ENCODE data around the gene DDOST. TPM values are rescaled to one million over a fixed set of nuclear protein-coding genes. Genes with fewer than 3 reads are reported as not detected.

Gene DDOST
- total RNA-seq, 2 donors from 2014 or later, result 76.8 to 114 TPM

GRCh38 chr1:20666804-20667203 lies 5.6 kb upstream of the DDOST start:
- WGBS, 2 donors, result 94 to 100% methylated on average over 1 of the region's 1 CpG
- DNase-seq (no peak), ATAC-seq (no peak)
- no peak overlapping the region for H3K27ac ChIP-seq
- TF ChIP-seq CTCF (IDR thresholded peaks at IDR 0.05) (no peak), POLR2A (IDR thresholded peaks at IDR 0.05) (no peak)
- intact Hi-C loops (cut with DNase I), result no loop called here
- no peaks in the 10 kb centered on the region for H3K9me3 ChIP-seq
- no peaks in the 10 kb centered on the region for H3K27me3 ChIP-seq
- H3K4me3 ChIP-seq, result no peak overlapping the region
- H3K36me3 ChIP-seq (replicated peaks in 1 of 2; ENCODE audit: insufficient read depth in 1 of 2, low read depth in 2 of 2), result no peaks in the 10 kb centered on the region
- peaks cover 8% of the 10 kb centered on the region for H3K4me1 ChIP-seq

GRCh38 chr1:20666146-20666545 lies 5.0 kb upstream of the DDOST start:
- ATAC-seq, result no peak
- no peak for TF ChIP-seq POLR2A (IDR thresholded peaks at IDR 0.05)
- no peak for TF ChIP-seq CTCF (IDR thresholded peaks at IDR 0.05)
- no peaks in the 10 kb centered on the region for H3K9me3 ChIP-seq
- no peaks in the 10 kb centered on the region for H3K36me3 ChIP-seq (replicated peaks in 1 of 2; ENCODE audit: insufficient read depth in 1 of 2, low read depth in 2 of 2)
- intact Hi-C loops (cut with DNase I), result no loop called here
- H3K4me3 ChIP-seq, result no peak overlapping the region
- H3K27me3 ChIP-seq, result no peaks in the 10 kb centered on the region
- 69% methylated on average over 4 to 16 of the region's 16 CpGs for WGBS, 2 donors
- H3K4me1 ChIP-seq, result peaks cover 8% of the 10 kb centered on the region
- no peak for DNase-seq
- H3K27ac ChIP-seq, result no peak overlapping the region

DNA sequence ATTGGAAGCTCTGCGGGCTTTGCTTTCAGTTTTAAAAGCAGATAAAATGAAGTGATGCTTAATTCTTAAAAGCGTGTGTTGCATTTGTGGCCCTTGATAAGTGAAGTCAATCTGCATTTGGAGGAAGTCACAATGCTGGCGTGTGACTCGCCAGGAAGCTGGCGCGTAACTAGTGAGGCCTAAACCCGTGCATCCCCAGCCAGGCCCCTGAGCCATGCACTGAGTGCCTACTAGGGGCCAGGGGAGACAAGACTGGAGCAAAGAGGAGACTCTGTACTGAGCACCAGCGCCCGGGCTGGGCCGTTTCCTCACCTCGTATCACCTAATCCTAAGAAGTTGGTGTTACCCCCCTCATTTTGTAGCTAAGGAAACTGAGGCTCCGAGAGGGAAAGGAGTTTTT lies 4.6 kb upstream of the DDOST start:
- H3K36me3 ChIP-seq (replicated peaks in 1 of 2; ENCODE audit: insufficient read depth in 1 of 2, low read depth in 2 of 2), result no peaks in the 10 kb centered on the region
- intact Hi-C loops (cut with DNase I), result no loop called here
- TF ChIP-seq CTCF (IDR thresholded peaks at IDR 0.05) (no peak), POLR2A (IDR thresholded peaks at IDR 0.05) (no peak)

DNA sequence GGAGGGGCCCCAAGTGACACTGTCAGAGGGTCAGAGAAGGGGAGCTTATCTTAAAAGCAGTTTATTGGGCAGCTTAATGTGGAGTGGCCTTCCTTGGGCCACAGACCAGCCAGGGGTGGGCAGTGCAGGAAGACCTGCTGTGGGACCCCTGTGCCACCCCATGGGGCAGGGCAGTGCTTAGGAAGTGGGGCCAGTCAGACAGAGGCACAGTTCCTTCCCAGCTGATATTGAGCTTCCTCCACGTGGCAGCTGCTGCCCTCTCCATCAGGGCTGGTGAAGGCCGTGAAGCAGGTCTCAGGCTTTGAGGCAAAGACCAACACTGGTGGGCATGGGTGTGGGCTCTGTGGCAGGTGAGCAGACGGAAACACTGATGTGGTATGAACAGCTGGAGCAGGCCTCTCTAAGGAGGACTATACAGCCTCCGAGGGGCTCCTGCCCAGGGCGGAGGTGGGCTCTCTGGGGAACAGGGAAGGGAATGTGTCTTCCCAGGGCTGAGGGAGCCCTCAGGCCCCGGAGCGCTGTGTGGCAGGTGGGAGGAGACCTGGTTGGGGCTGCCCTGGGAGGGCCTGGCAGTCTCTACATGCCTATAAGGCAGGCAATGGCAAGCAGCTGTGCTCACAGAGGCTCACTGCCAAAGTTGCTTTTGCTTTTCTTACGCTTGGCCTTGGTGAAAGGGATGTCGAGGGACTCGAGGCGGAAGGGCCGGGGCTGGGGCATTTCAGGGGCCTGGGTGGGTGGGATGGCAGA lies 3.0 kb upstream of the DDOST start:
- WGBS, 2 donors, result 64 to 68% methylated on average over 6 to 11 of the region's 12 CpGs
- no peak overlapping the region for H3K4me3 ChIP-seq
- intact Hi-C loops (cut with DNase I), result no loop called here
- no peaks in the 10 kb centered on the region for H3K9me3 ChIP-seq
- H3K36me3 ChIP-seq (replicated peaks in 1 of 2; ENCODE audit: insufficient read depth in 1 of 2, low read depth in 2 of 2), result no peaks in the 10 kb centered on the region
- ATAC-seq (no peak), DNase-seq (no peak)
- no peak for TF ChIP-seq CTCF (IDR thresholded peaks at IDR 0.05)
- TF ChIP-seq POLR2A (IDR thresholded peaks at IDR 0.05), result no peak
- peaks cover 23% of the 10 kb centered on the region for H3K4me1 ChIP-seq
- no peak overlapping the region for H3K27ac ChIP-seq
- H3K27me3 ChIP-seq, result no peaks in the 10 kb centered on the region

More for the DNA sequence above, 4.6 kb upstream of the DDOST start:
- H3K9me3 ChIP-seq, result no peaks in the 10 kb centered on the region
- ATAC-seq, result no peak
- H3K4me3 ChIP-seq, result no peak overlapping the region
- peaks cover 8% of the 10 kb centered on the region for H3K4me1 ChIP-seq
- 81 to 82% methylated on average over 12 of the region's 12 CpGs for WGBS, 2 donors
- no peak for DNase-seq
- H3K27ac ChIP-seq, result no peak overlapping the region
- no peaks in the 10 kb centered on the region for H3K27me3 ChIP-seq

DNA sequence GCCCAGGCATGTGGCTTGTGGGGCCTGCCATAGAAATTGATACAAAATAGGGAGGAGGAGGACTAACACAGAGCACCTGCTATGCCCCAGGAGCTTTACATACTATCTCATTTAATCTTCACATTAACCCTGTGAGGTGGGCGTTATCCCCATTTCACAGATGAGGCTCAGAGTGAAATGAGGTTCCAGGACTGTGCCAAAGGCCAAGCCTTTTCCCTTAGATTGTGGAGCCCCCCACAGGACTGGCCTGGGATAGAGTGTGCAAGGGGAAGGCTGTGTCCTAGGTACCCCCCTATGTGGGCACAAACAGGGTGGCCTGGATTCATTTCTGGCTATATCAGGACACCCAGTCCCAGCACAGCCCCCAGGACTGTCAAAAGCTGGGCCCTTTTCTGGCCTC lies 2.2 kb upstream of the DDOST start:
- Histone ChIP-seq H3K27me3 (no peaks in the 10 kb centered on the region), H3K27ac (no peak overlapping the region), H3K4me1 (peaks cover 31% of the 10 kb centered on the region), H3K9me3 (no peaks in the 10 kb centered on the region), H3K4me3 (no peak overlapping the region), H3K36me3 (replicated peaks in 1 of 2; ENCODE audit: insufficient read depth in 1 of 2, low read depth in 2 of 2) (no peaks in the 10 kb centered on the region)
- ATAC-seq, result no peak
- intact Hi-C loops (cut with DNase I), result no loop called here
- WGBS, 2 donors, result 90 to 100% methylated on average over 1 of the region's 1 CpG
- no peak for TF ChIP-seq CTCF (IDR thresholded peaks at IDR 0.05)
- no peak for TF ChIP-seq POLR2A (IDR thresholded peaks at IDR 0.05)
- no peak for DNase-seq

All from body of pancreas (tissue), 4 donors.